K562 (cell line): ENCODE results near the gene STMN3. TPM values are rescaled to one million over a fixed set of nuclear protein-coding genes. Genes with fewer than 3 reads are reported as not detected.
A peak's percentile ranks its signal among the peaks of the same experiment; 100 is the strongest.

ENCODE experiments used
- ATF1 ChIP-seq, 2 experiments: fragments of 450-650 bp in 1 of 2; IDR thresholded peaks; 2 replicates each; pipeline ENCODE4 v1.6.1; 2016; ENCODE audit warnings: missing compliant biosample characterization in 1 of 2, missing genetic modification characterization in 1 of 2
- ELF1 ChIP-seq: fragments of 200-800 bp; sonication (Bioruptor generic); IDR thresholded peaks from 2 replicates; pipeline ENCODE4 v1.6.1; 2016; ENCODE audit warnings: missing genetic modification characterization, missing compliant biosample characterization
- EP300 ChIP-seq: IDR thresholded peaks from 2 replicates; pipeline ENCODE4 v1.6.1; 2012; ENCODE audit warnings: low read length, improper control_type of control experiment
- HCFC1 ChIP-seq: IDR thresholded peaks from 2 replicates; pipeline ENCODE4 v1.6.1; 2012; ENCODE audit warnings: low read depth, low read length, improper control_type of control experiment
- IRF9 ChIP-seq: fragments of 450-650 bp; IDR thresholded peaks from 2 replicates; pipeline ENCODE4 v1.6.1; 2016; ENCODE audit warnings: missing biosample characterization, missing genetic modification characterization
- MXD1 ChIP-seq: fragments of 250-450 bp; sonication (Bioruptor Pico); IDR thresholded peaks from 2 replicates; pipeline ENCODE4 v1.8.0; 2021; ENCODE audit warnings: borderline replicate concordance, mild to moderate bottlenecking, moderate library complexity; ENCODE audit not compliant: poor library complexity, severe bottlenecking
- NFATC3 ChIP-seq: fragments of 450-650 bp; IDR thresholded peaks from 2 replicates; pipeline ENCODE4 v1.6.1; 2017; ENCODE audit warnings: mild to moderate bottlenecking
- RBM15 ChIP-seq: fragments of 200-400 bp; formaldehyde crosslinking; IDR thresholded peaks from 2 replicates; pipeline ENCODE4 v1.6.1; 2018; ENCODE audit warnings: mild to moderate bottlenecking, low read length, moderate library complexity; ENCODE audit not compliant: insufficient read depth
- polyA plus RNA-seq, 8 experiments: library from polyadenylated mRNA; depleted of rRNA in 4 of 8; stranded (reverse) in 5 of 8; unstranded in 3 of 8; fragments of >200 nt; fragmentation: Nextera tagmentation in 2 of 8; fragmentation: Illumina TruSeq in 1 of 8; extraction: Ambion mirVana in 2 of 8; extraction: Trizol in 1 of 8; gene quantifications; 2 replicates each; pipeline versions ENCODE4 v1.2.1 to v1.2.3, GENCODE V29; 2011 to 2014; ENCODE audit warnings: inconsistent platforms in 1 of 8, missing spikeins in 1 of 8
- total RNA-seq, 7 experiments: library from RNA; depleted of rRNA in 6 of 7; stranded (reverse); fragments of >200 nt in 6 of 7; fragmentation: Illumina TruSeq in 2 of 7; extraction: Trizol in 2 of 7; gene quantifications; 2 replicates each; pipeline versions ENCODE4 v1.2.1 to v1.2.3, GENCODE V29; 2011 to 2021; ENCODE audit warnings: low replicate concordance in 1 of 7
- TF ChIP-seq, protein P1 (sequence below): fragments of 450-650 bp; formaldehyde crosslinking; IDR thresholded peaks from 2 replicates; pipeline ENCODE4 v1.4.0; 2022; ENCODE audit warnings: missing genetic modification characterization
- TF ChIP-seq, protein P2 (sequence below): fragments of 250-450 bp; sonication (Bioruptor Pico); IDR thresholded peaks from 2 replicates; pipeline ENCODE4 v1.5.0; 2021; ENCODE audit warnings: mild to moderate bottlenecking, borderline replicate concordance
- TF ChIP-seq, protein P3 (sequence below), 2 experiments: fragments of 450-650 bp in 1 of 2; sonication (generic) in 1 of 2; formaldehyde crosslinking in 1 of 2; IDR thresholded peaks; 2 replicates each; pipeline versions ENCODE4 v1.7.1 to v1.9.0; 2016 to 2022; ENCODE audit warnings: inconsistent platforms in 1 of 2, mild to moderate bottlenecking in 1 of 2, missing genetic modification reagents in 1 of 2

Gene STMN3
- total and polyA plus RNA-seq, 9 of the 15 experiments (the other 6 are each of a cell fraction or from before 2014, with no cell fraction given), result 0.70 to 65.6 (median 29.4) TPM

DNA sequence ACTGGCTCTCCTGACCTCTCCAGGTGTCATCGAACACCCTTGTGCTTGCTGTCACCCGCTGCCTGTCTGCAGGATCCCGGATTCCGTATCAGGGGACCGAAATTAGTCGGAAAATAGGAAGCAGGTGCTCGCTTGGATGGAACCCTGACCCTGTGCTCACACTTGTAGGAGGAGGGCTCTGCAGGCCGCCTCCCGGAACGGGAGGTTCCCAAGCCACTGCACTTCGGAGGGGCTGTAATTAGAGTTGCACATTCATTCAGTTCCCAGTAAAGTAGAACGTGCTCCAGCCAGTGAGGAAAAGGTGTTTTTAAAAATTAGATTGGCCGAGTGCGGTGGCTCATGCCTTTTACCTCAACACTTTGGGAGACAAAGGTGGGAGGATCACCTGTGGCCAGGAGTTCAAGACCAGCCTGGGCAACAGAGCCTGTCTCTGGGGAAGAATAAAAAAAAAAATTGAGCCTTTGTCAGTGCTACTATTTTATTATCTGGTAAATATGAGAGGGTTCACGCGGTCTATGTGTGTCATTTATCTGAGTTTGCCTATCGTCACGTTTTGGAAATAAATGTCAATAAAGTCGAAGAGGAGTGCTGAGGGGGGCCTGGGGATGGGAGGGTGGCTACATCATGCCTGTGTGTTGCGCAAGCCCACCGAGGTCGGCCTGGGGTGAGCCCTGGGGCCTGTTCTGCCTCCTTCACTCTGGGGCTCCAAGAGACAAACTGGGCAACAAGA is 24.8 kb downstream of the STMN3 start (continued):
- TF ChIP-seq, protein P1, sequence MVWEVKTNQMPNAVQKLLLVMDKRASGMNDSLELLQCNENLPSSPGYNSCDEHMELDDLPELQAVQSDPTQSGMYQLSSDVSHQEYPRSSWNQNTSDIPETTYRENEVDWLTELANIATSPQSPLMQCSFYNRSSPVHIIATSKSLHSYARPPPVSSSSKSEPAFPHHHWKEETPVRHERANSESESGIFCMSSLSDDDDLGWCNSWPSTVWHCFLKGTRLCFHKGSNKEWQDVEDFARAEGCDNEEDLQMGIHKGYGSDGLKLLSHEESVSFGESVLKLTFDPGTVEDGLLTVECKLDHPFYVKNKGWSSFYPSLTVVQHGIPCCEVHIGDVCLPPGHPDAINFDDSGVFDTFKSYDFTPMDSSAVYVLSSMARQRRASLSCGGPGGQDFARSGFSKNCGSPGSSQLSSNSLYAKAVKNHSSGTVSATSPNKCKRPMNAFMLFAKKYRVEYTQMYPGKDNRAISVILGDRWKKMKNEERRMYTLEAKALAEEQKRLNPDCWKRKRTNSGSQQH (CRISPR knock-in tag), result peak; percentile 72; the same call in 1 of the 2 replicates
- TF ChIP-seq, protein P2, sequence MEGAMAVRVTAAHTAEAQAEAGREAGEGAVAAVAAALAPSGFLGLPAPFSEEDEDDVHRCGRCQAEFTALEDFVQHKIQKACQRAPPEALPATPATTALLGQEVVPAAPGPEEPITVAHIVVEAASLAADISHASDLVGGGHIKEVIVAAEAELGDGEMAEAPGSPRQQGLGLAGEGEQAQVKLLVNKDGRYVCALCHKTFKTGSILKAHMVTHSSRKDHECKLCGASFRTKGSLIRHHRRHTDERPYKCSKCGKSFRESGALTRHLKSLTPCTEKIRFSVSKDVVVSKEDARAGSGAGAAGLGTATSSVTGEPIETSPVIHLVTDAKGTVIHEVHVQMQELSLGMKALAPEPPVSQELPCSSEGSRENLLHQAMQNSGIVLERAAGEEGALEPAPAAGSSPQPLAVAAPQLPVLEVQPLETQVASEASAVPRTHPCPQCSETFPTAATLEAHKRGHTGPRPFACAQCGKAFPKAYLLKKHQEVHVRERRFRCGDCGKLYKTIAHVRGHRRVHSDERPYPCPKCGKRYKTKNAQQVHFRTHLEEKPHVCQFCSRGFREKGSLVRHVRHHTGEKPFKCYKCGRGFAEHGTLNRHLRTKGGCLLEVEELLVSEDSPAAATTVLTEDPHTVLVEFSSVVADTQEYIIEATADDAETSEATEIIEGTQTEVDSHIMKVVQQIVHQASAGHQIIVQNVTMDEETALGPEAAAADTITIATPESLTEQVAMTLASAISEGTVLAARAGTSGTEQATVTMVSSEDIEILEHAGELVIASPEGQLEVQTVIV (CRISPR knock-in tag), result no peak
- TF ChIP-seq MXD1 (CRISPR knock-in tag) (peak; percentile 73), ELF1 (tag) (peak; percentile 56; the same call in 1 of the 2 replicates), EP300 (peak; percentile 62), RBM15 (no peak), HCFC1 (peak; percentile 82), IRF9 (tag) (peak; percentile 75), NFATC3 (peak; percentile 71; the same call in 1 of the 2 replicates), ATF1 (CRISPR knock-in tag; IDR thresholded peaks at IDR 0.05) (no peak), ATF1 (tag; IDR thresholded peaks at IDR 0.05) (peak; percentile 65; the same call in 1 of the 2 replicates)
- TF ChIP-seq, protein P3, sequence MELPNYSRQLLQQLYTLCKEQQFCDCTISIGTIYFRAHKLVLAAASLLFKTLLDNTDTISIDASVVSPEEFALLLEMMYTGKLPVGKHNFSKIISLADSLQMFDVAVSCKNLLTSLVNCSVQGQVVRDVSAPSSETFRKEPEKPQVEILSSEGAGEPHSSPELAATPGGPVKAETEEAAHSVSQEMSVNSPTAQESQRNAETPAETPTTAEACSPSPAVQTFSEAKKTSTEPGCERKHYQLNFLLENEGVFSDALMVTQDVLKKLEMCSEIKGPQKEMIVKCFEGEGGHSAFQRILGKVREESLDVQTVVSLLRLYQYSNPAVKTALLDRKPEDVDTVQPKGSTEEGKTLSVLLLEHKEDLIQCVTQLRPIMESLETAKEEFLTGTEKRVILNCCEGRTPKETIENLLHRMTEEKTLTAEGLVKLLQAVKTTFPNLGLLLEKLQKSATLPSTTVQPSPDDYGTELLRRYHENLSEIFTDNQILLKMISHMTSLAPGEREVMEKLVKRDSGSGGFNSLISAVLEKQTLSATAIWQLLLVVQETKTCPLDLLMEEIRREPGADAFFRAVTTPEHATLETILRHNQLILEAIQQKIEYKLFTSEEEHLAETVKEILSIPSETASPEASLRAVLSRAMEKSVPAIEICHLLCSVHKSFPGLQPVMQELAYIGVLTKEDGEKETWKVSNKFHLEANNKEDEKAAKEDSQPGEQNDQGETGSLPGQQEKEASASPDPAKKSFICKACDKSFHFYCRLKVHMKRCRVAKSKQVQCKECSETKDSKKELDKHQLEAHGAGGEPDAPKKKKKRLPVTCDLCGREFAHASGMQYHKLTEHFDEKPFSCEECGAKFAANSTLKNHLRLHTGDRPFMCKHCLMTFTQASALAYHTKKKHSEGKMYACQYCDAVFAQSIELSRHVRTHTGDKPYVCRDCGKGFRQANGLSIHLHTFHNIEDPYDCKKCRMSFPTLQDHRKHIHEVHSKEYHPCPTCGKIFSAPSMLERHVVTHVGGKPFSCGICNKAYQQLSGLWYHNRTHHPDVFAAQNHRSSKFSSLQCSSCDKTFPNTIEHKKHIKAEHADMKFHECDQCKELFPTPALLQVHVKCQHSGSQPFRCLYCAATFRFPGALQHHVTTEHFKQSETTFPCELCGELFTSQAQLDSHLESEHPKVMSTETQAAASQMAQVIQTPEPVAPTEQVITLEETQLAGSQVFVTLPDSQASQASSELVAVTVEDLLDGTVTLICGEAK (IDR thresholded peaks at IDR 0.05), result peak; percentile 92
- TF ChIP-seq, protein P3 (CRISPR knock-in tag; IDR thresholded peaks at IDR 0.05), result no peak
